ENCODE measurements around the gene DMD. TPM values are rescaled to one million over a fixed set of nuclear protein-coding genes. Genes with fewer than 3 reads are reported as not detected.

DMD gene
- total and polyA plus RNA-seq, 2 of the 8 experiments (the other 6 are each of a cell fraction or from before 2014, with no cell fraction given), result 4.8 to 7.4 TPM

DNA sequence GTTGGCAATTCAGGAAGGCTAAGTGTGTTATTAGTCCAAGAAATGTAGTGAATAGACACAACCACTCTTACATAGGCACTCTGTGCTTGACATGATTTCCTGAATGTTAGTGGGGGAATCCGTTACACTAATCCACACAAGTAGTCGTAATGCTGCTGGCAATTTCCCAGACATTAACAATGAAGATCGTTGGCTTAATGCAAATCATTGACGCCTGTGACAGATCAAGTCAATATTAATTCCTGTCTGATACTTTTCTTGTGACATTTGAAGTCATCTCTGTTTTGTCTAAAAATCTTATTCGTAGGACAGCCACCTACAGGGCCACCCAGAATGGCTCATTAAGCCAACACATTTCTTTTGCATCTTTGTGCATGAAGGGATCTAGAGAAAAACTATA lies 1200.4 kb downstream of the DMD start (continued):
- TF ChIP-seq EP300 (IDR thresholded peaks at IDR 0.05; ENCODE audit: borderline replicate concordance in 1 of 2, low read depth in 2 of 2, low read length in 2 of 2), result no peak
- no peak for TF ChIP-seq SRF (IDR thresholded peaks at IDR 0.05; ENCODE audit: low read depth, low read length)
- TF ChIP-seq CHD2 (IDR thresholded peaks at IDR 0.05; ENCODE audit: low read length), result no peak

Data from H1 (cell line).